Lower leg skin (tissue), 3 donors: Measurements from ENCODE around the gene NECTIN1.

Source experiments
- POLR2A ChIP-seq, 2 donors: fragments of 450-650 bp; IDR thresholded peaks; one replicate each; pipeline ENCODE4 v1.6.1; 2016 to 2017; ENCODE audit warnings: antibody characterized with exemption in 2 of 2, mild to moderate bottlenecking in 1 of 2, moderate library complexity in 1 of 2
- TF ChIP-seq, protein P1 (sequence below), 3 donors: fragments of 450-650 bp; IDR thresholded peaks; one replicate each; pipeline ENCODE4 v1.5.1; 2016; ENCODE audit warnings: antibody characterized with exemption in 3 of 3, mild to moderate bottlenecking in 3 of 3, moderate library complexity in 2 of 3

- TF ChIP-seq, protein P1, sequence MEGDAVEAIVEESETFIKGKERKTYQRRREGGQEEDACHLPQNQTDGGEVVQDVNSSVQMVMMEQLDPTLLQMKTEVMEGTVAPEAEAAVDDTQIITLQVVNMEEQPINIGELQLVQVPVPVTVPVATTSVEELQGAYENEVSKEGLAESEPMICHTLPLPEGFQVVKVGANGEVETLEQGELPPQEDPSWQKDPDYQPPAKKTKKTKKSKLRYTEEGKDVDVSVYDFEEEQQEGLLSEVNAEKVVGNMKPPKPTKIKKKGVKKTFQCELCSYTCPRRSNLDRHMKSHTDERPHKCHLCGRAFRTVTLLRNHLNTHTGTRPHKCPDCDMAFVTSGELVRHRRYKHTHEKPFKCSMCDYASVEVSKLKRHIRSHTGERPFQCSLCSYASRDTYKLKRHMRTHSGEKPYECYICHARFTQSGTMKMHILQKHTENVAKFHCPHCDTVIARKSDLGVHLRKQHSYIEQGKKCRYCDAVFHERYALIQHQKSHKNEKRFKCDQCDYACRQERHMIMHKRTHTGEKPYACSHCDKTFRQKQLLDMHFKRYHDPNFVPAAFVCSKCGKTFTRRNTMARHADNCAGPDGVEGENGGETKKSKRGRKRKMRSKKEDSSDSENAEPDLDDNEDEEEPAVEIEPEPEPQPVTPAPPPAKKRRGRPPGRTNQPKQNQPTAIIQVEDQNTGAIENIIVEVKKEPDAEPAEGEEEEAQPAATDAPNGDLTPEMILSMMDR (IDR thresholded peaks at IDR 0.05): no peak
- TF ChIP-seq POLR2A (IDR thresholded peaks at IDR 0.05): no peak
Observed at GRCh38 chr11:119720311-119720913, 8.6 kb downstream of the NECTIN1 start.
